ENCODE measurements around the gene KCTD7.
"Not testable (repeated sequence)": the region's sequence is repeated elsewhere in the genome, so short reads cannot be mapped to it uniquely, and the experiment has no call there.

Gene KCTD7

DNA sequence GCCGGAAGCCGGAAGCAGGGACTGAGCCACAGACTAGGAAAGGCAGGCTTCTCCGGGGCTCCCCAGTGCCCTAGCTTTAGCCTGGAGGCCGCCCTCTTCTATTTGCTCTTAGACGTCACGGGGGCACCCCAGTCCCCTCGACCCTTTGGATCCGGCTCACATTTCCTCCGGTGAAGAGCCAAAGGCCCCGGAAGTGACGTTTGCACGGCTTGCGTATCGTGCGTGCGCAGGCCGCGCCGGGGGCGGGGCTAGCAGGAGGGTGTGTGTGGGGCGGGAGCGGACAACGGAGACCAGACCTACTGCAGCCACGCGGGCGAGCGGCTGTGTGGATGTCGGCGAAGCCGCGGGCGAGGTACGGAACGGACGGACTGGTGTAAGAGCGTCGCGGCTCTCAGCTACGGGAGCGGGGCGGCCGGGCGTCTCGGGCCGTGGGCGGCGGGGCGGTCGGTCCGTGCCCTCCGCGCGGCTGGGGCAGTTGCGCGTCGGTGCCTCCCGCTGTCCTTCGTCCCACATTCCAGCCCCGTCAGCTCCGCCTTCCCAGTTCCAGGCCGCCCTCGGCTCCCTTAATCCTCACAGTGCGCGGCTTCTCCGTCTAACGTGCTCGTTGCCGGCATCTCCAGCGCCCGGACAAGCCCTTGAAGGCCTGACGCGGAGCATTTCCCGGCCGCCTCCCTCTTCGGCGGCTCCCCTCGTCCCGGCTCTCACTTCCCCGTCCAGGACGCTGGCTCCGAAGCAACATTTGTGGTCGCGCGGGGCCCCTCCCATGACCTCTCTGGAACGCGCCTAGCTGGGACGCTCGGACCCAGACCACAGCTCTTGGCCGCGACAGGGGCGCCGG lies 25.8 kb downstream of the KCTD7 start:
- peak; percentile 94 to 96 for DNase-seq (ENCODE audit: low read depth in 2 of 2)

DNA sequence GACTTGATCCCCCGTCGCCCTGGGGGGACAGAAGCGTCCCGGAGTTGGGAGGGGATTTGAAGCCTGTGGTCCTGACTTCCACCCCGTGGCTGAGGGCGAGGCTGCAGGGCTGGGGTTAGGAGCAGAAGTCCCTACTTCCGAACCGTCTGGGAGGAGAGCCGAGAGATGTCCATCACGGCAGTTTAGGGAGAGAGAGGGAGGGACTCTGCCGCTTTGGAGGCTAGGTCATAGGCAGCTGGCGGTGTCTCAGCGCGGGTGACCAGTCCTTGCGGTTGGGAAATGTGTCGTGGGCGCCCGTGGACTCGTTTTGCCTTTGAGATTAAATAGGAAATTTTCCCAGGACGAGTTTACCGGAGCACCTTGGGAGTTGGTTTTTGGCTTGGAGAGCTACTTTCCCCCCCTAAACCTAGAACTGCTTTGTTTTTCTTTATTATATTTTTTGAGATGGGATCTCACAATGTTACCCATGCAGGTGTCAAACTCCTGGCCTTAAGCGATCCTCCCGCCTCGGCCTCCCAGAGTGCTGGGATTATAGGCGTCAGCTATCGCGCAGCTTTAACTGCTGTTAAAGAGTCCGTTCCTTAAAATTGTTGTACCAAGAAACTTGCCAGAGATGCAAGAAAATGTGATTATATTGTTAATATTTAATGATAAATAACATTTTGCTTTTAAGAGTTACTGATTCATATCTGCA lies 26.6 kb downstream of the KCTD7 start:
- not testable (repeated sequence) for DNase-seq (ENCODE audit: low read depth in 2 of 2)

DNA sequence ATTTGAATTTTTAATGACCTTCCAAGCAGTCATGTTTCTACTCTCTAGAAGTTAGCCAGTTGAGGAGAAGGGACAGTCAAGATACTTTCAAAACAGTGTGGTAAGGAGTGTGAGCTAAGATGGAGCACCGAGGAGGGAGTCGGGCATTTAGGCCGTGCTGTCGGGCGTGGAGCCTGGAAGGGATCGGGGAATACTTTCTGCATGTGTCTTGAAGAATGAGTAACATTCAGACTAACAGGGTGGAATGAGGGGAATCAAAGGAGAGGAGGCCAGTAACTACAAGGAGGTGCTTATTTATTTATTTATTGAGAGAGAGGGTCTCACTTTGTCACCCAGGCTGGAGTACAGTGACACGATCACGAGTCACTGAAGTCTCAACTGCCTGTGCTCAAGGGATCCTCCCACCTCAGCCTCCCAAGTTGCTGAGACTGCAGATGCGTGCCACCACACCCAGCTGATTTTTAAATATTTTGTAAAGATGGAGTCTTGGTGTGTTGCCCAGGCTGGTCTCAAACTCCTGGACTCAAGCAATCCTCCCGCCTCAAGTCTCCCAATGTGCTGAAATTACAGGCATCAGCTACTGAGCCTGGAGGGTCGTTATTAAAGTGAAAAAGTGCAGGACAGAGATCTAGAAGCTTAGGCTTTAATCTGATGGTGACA lies 27.3 kb downstream of the KCTD7 start:
- DNase-seq (ENCODE audit: low read depth in 2 of 2): not testable (repeated sequence)

DNA sequence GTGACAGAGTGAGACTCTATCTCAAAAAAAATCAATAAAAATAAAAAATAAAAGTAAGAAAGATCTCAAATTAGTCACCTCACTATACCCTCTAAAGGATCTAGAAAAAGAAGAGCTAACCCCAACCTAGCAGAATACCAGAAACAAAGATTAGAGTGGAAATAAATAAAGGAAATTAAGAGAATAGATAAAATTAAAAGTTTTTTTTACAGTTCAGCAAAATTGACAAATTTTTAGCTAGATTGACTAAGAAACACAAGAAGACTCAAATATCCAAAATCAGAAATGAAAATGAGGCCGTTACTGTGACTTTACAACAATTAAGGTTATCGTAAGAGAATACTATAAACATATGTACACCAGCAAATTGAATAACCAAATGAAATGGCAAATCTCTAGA lies 29.1 kb downstream of the KCTD7 start:
- DNase-seq (ENCODE audit: low read depth in 2 of 2): no peak

DNA sequence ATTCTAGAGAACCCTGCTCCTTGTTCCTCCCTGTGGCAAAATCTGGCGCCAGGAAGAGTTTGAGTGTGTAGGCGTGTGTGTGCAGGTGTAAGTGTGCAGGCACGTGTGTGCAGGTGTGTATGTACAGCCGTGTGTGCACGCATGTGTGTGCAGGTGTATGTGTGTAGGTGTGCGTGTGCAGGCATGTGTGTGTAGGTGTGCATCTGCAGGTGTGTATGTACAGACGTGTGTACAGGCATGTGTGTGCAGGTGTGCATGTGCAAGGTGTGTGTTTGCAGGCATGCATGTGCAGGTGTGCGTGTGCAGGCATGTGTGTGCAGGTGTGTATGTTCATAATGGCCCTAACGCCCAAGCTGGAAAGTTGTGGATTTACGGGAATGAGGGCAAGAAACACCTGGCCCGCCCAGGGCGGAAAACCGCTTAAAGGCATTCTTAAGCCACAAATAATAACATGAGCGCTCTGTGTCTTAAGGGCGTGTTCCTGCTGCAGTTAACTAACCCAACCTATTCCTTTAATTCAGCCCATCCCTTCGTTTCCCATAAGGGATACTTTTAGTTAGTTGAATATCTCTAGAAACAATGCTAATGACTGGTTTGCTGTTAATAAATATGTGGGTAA lies 34.1 kb downstream of the KCTD7 start:
- DNase-seq (ENCODE audit: low read depth in 2 of 2): no peak

DNA sequence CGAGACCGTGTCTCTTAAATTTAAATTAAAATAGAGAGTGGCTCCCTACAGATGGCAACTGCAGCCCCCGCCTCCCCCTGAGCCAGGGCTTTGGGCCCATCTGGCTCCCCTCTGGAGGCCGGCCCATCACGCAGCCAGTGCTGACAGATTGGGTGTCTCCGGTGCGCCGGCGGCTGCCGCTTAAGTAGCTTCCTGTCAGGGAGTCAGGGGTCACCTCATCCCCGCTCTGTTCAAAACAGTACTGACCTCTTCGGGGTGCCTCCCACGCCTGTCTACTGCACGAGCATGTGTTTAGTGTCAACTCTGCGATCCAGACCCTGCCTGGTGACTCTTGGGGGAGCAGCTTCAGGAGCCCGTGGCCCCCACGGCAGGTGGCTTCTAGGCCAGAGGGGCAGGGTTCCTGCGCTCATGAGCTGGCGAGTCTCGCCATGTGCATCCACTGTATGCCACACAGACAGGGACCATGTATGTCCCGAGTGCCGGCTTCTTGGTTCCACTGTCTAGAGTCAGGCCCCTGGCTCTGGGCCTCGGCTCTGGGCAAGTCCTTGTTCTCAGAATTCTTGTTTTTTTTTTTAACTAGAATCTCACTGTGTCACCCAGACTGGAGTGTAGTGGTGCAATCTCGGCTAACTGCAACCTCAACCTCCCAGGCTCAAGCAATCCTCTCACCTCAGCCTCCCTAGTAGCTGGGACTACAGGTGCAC lies 36.1 kb downstream of the KCTD7 start:
- DNase-seq (ENCODE audit: low read depth in 2 of 2): no peak

DNA sequence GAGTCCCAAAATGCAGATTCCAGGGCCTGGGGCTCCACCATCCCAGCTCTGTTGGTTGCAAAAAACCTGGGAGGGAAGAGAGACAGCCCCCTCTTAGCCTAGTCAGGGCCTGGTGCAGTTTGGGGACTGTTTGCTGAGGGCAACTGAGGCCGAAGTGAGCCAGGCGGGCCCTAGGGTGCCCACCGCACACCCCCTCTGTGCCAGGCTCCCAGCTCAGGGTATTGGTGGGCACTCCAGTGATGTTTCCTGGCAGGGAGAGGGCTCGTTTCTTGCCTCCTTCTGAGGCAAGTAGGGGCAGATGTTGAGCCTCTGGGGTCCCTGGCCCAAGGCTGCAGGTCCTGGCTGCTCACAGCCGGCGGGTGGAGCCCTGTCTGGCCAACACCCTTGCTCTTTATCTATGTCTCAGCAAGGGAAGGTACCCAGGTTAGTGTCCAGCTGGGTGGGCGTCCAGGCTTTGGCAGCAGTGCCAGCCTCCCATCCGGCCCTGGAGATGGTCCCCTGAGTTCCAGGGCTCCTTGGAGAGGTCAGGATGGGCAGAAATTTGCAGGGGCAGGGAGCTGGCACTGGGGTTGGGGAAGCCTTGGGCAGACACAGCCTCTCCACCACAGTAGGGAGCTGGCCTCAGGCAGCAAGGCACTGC lies 37.8 kb downstream of the KCTD7 start:
- DNase-seq (ENCODE audit: low read depth in 2 of 2): no peak

DNA sequence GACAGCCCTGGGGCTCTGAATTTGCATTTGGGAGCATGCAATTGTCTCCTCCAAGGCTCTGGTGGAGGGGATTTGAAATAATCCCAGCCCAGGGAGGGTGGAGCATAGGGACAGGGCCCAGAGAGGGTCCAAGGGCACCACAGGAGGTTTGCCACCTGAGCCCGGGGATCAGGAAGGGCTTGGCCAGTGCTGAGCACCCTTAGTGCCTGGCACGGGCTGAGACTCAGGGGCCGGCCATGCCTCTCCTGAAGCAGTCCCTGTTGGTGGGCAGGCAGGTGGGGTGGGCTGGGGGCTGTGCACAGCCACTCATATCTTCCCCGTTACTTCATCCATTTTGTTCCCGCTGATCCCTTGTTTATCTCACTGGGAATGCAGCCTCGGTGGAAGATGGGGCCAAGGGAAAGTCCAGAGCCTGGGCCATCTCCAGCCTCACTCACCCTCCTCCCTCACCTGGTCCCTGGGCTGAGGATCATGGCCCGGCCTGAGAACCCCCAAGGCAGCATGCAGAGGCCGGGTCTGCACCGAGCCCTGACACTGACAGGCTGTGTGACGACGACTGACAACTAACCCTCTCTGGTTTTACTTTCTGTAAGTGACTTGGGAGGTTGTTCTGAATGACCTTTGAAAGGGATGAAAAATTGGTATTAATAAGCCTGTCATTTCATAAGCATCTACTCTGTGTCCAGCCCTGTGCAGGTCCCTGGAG lies 38.5 kb downstream of the KCTD7 start:
- no peak for DNase-seq (ENCODE audit: low read depth in 2 of 2)

DNA sequence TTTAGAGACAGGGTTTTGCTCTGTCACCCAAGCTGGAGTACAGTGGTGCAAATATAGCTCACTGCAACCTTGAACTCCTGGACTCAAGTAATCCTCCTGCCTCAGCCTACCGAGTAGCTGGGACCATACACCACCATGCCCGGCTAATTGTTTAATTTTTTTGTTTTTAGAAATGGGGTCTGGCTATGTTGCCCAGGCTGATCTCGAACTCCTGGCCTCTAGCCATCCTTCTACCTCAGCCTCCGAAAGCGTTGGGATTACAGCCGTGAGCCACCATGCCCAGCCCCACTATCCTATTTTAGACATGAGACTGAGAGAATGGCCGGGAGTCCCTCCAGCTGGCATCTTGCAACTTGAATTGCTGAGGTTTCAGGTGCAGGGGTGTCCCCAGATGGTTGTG lies 39.4 kb downstream of the KCTD7 start:
- DNase-seq (ENCODE audit: low read depth in 2 of 2): no peak

DNA sequence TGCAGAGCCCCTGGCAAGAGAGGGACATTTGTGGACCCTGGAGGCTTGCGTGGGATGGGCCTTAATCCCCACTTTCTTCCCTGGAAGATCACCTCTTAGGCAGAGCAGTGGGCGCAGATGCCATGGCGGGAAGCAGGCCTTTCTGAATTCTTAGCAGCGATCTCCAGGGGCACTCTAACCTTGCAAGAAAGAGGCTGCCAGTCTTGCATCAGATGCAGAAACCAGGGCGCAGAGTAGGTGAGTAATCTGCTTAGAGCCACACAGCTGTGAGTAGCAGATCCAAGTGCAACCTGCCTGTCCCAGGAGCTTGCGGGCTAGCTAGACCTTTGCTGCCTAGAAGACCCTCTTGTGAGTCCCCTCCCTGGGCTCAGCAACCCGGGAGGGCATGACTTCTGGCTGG lies 40.0 kb downstream of the KCTD7 start:
- DNase-seq (ENCODE audit: low read depth in 2 of 2): no peak

DNA sequence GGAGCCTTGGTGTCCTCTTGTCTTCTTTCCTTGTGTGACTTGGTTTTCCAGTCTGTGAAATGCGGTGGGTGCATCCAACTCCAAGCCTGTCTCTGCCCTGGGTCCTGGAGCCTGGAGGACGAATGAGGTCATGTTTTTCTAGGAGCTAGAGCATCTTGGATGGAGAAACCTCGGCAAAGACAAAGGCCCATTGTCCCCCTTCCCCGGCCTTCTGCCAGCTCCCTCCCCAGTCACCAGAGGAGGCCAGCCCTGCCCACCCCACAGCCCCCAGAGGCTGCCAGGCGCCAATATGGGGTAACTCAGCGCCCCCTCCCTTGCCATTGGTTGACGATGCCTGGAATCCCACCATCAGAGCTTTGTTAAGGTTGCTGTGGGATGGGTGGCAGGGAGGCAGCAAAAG lies 40.4 kb downstream of the KCTD7 start:
- DNase-seq (ENCODE audit: low read depth in 2 of 2): no peak

DNA sequence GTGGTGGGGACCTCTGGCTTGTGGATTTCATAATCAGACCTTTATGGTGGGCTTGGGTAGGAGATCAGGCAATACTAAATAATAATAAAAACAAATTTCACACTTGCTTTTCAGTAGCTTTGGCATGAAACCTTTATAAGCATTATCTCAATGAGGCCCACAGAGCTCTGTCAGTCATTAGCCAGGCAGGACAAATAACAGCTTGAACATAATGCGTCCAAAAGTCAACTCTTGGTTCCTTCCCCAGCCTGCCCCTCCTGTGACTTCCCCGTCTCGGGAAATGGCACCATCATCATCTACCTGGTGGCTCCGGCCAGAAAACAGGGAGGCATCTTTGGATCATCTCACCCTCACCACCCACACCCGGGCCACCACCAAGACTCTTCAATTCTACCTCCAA lies 40.8 kb downstream of the KCTD7 start:
- DNase-seq (ENCODE audit: low read depth in 2 of 2): no peak

DNA sequence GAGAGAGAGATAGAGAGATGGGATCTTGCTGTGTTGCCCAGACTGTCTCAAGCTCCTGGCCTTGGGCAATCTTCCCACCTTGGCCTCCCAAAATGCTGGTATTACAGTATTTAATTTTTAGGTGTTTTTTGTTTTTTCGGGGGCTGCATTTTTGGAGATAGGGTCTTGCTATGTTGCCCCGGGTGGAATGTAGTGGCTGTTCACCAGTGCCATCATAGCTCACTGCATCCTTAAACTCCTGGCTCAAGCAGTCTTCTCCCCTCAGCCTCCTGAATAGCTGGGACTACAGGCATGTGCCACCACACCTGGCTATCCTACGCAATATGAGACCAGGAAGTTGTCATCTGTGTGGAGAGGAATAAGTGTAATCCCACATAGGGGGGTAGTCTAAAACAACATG lies 42.4 kb downstream of the KCTD7 start:
- DNase-seq (ENCODE audit: low read depth in 2 of 2): no peak

DNA sequence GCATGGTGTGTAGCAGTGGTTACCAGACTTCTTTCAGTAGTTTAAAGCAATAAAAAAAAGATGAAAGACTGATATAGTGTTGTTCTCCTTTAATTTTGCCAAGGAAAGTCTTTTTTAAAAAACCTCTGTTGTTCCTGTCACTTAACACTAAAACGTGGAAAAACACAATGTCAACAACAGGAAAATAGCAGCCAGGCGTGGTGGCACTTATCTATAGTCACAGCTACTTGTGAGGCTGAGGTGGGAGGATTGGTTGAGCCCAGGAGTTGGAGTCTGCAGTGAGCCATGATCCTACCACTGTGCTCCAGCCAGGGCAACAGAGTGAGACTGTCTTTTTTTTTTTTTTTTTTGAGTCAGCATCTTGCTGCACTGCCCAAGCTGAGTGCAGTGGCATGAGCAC lies 42.8 kb downstream of the KCTD7 start:
- not testable (repeated sequence) for DNase-seq (ENCODE audit: low read depth in 2 of 2)

DNA sequence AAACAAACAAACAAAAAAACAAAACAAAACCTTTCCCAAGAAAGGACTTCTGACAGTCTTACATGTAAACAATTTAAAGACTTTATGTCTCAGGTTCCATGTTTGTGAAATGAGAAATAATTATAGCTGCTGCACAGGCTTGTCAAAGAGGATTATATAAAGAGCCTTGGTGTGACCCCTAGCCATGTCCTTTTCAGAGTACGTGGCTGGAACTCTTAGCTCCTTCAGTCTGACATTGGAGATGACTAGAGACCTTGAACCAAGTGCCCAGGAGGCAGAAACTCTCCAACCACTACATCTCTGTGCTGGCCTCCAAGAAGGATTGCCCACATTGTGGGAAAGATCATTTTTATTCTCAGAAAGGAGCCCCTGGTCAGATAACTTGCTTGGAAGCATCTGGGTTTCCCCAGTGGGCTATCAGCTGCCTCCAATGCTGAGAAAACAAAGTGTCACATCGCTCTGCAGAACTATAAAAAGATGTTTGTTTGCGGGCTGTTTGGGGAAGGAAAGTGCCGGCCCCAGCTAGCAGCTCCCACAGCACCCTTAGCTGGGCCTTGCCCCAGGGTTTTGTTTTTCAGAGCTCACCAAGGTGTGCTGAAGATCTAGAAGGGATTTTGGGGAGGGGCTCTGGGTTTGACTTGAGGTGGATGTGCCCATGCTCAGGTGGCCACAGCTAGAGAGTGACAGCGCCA lies 43.9 kb downstream of the KCTD7 start:
- not testable (repeated sequence) for DNase-seq (ENCODE audit: low read depth in 2 of 2)

DNA sequence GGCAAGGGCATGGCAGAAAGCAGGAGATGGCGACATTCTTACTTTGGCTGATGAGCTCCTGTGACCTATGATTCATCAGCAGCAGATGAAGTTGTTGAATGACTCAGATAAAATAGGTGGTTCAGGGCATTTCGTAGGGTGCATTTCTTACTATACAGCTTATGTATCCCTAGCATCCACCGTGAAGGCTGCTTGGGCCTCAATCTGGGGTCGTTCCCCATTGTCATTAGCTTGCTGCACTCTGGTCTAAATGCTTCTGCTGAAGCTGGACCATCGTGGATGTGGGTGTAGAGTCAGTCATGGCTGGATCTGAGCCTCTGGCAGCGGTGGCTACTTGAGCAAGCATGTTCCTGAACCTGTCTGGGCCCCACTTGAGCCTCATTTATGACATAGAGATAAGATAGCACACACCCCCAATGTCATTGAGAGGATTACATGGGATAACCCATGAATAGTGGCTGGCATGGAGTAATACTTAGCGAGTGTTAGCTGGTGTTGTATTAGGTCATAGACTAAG lies 44.5 kb downstream of the KCTD7 start:
- DNase-seq (ENCODE audit: low read depth in 2 of 2): not testable (repeated sequence)

DNA sequence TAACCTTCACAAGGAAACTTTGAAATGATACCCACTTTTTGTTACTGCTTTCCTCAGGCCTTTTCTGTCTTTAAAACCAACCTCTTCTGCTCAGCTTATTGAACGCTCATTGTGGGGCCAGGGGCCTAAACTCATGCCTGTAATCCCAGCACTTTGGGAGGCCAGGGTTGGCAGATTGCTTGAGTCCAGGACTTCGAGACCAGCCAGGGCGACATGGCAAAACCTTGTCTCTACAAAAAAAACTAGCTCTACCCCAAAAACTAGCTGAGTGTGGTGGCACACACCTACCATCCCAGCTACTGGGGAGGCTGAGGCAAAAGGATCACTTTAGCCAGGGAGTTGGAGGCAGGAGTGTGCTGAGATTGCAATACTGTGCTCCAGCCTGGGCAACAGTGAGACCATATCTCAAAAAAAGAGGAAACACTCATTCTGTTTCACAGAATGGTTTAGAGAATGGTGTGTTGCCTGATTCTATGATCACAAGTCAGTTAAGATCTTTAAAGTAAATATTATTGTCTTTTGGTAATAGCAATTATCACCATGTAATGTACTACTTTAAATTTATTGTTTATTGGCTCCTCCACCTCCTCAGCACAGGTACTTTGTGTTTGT lies 51.1 kb downstream of the KCTD7 start:
- DNase-seq (ENCODE audit: low read depth in 2 of 2): no peak

DNA sequence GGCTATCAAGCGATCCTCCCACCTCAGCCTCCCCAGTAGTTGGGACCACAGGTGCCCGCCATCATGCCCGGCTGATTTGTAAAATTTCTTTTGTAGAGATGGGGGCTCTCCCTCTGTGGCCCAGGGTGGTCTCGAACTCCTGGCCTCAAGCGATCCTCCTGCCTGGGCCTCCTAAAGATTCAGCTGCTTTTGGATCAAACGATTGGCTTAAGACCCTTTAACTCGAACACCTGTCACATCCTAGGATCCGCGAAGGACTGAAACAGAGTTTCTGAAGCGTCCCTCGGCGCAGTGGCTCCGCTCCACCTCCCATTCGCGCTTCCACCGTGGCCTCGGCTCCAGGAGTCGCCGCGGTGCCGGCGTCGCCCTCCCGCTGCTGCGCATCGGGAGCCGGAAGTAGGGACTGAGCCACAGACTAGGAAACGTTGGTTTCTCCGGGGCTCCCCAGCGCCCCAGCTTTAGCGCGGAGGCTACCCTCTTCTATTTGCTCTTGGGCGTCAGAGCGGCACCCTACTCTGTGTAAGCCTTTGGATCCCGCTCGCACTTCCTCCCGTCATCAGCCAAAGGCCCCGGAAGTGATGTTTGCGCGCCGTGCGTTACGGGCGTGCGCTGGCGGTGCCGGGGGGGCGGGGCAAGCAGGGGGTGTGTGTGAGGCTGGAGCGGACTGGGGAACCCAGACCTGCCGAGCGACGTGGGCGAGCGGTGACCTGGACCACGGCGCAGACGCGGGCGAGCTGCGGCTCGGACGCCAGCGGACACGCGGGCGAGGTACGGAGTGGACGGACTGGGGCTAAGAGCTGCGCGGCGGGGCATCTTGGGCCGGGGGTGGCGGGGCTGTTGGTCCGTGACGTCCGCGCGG lies 53.0 kb downstream of the KCTD7 start:
- peak; percentile 86 to 96 for DNase-seq (ENCODE audit: low read depth in 2 of 2)

Data from stimulated activated CD8-positive, alpha-beta memory T cell treated with anti-CD3 and anti-CD28 coated beads, Interleukin-7, amount 100 ng/mL, for 1 hour (primary cell).